Breast epithelium (tissue), 4 donors: Measurements from ENCODE around the gene RIT2. TPM values are rescaled to one million over a fixed set of nuclear protein-coding genes. Genes with fewer than 3 reads are reported as not detected.

Experiments used
- DNase-seq, 2 donors: peaks; one replicate each; pipeline ENCODE4 v3.0.0-alpha.2; 2019; ENCODE audit warnings: low spot score in 2 of 2
- H3K27ac ChIP-seq, 2 donors: fragments of 200-600 bp; sonication (generic) in 1 of 2; one replicate each; pipeline ENCODE4 v1.5.1; 2016 to 2019; ENCODE audit warnings: mild to moderate bottlenecking in 1 of 2
- H3K27me3 ChIP-seq, 2 donors: fragments of 200-600 bp; sonication (generic) in 1 of 2; one replicate each; pipeline versions ENCODE4 v1.5.1 to v1.6.0; 2017 to 2019; ENCODE audit warnings: control low read depth in 1 of 2, mild to moderate bottlenecking in 1 of 2
- H3K36me3 ChIP-seq: fragments of 200-600 bp; one replicate; pipeline ENCODE4 v1.5.1; 2019
- H3K4me1 ChIP-seq, 2 donors: fragments of 200-600 bp; sonication (generic); one replicate each; pipeline ENCODE4 v1.5.1; 2016 to 2019; ENCODE audit warnings: control low read depth in 1 of 2
- H3K4me3 ChIP-seq, 3 donors: fragments of 200-600 bp; sonication (generic); 1 replicate in 2 of 3; 2 replicates in 1 of 3; pipeline ENCODE4 v1.5.1; 2016 to 2019; ENCODE audit warnings: mild to moderate bottlenecking in 3 of 3, moderate library complexity in 2 of 3
- H3K9me3 ChIP-seq, 2 donors: fragments of 200-600 bp; sonication (generic) in 1 of 2; one replicate each; pipeline ENCODE4 v1.5.1; 2016 to 2019; ENCODE audit warnings: control low read depth in 1 of 2
- POLR2A ChIP-seq: fragments of 450-650 bp; IDR thresholded peaks from one replicate; pipeline ENCODE4 v1.6.1; 2016; ENCODE audit warnings: antibody characterized with exemption, mild to moderate bottlenecking, moderate library complexity
- POLR2AphosphoS5 ChIP-seq, 3 donors: sonication (generic); formaldehyde crosslinking; IDR thresholded peaks; one replicate each; pipeline ENCODE4 v1.6.1; 2017; ENCODE audit warnings: antibody characterized with exemption in 3 of 3
- intact Hi-C: fragments of 100-400 bp; cut with DNase I; formaldehyde crosslinking; loops from one replicate; pipeline ENCODE4 v1.15.1; 2023; ENCODE audit warnings: low total_unique reads
- total RNA-seq, 3 donors: library from RNA; depleted of rRNA; stranded (reverse); fragments of >200 nt; gene quantifications; one replicate each; pipeline ENCODE4 v1.1.0, GENCODE V29; 2016
- TF ChIP-seq, protein P1 (sequence below), 3 donors: fragments of 450-650 bp; IDR thresholded peaks; one replicate each; pipeline ENCODE4 v1.5.1; 2016 to 2017; ENCODE audit warnings: antibody characterized with exemption in 3 of 3, mild to moderate bottlenecking in 3 of 3, moderate library complexity in 3 of 3

RIT2 gene
- total RNA-seq, 3 donors from 2014 or later: not detected

GRCh38 chr18:43092539-43092938, 22.9 kb downstream of the RIT2 start:
- Histone ChIP-seq H3K27me3 (no peaks in the 10 kb centered on the region), H3K4me1 (no peaks in the 10 kb centered on the region), H3K4me3 (no peak overlapping the region), H3K36me3 (no peaks in the 10 kb centered on the region), H3K9me3 (no peaks in the 10 kb centered on the region), H3K27ac (no peak overlapping the region)
- intact Hi-C loops: no loop called here
- TF ChIP-seq, protein P1, sequence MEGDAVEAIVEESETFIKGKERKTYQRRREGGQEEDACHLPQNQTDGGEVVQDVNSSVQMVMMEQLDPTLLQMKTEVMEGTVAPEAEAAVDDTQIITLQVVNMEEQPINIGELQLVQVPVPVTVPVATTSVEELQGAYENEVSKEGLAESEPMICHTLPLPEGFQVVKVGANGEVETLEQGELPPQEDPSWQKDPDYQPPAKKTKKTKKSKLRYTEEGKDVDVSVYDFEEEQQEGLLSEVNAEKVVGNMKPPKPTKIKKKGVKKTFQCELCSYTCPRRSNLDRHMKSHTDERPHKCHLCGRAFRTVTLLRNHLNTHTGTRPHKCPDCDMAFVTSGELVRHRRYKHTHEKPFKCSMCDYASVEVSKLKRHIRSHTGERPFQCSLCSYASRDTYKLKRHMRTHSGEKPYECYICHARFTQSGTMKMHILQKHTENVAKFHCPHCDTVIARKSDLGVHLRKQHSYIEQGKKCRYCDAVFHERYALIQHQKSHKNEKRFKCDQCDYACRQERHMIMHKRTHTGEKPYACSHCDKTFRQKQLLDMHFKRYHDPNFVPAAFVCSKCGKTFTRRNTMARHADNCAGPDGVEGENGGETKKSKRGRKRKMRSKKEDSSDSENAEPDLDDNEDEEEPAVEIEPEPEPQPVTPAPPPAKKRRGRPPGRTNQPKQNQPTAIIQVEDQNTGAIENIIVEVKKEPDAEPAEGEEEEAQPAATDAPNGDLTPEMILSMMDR (IDR thresholded peaks at IDR 0.05): no peak
- TF ChIP-seq POLR2A (no peak), POLR2AphosphoS5 (IDR thresholded peaks at IDR 0.05) (no peak)
- DNase-seq: no peak

- intact Hi-C loops: no loop called here
- Histone ChIP-seq H3K4me1 (no peaks in the 10 kb centered on the region), H3K27ac (no peak overlapping the region), H3K27me3 (peaks cover 0 to 7% of the 10 kb centered on the region in 2 donors), H3K9me3 (no peaks in the 10 kb centered on the region), H3K36me3 (no peaks in the 10 kb centered on the region), H3K4me3 (no peak overlapping the region)
- TF ChIP-seq POLR2AphosphoS5 (IDR thresholded peaks at IDR 0.05) (no peak), POLR2A (no peak)
- DNase-seq: no peak
These were observed 34.1 kb downstream of the RIT2 start for GRCh38 chr18:43081396-43081795.

DNA sequence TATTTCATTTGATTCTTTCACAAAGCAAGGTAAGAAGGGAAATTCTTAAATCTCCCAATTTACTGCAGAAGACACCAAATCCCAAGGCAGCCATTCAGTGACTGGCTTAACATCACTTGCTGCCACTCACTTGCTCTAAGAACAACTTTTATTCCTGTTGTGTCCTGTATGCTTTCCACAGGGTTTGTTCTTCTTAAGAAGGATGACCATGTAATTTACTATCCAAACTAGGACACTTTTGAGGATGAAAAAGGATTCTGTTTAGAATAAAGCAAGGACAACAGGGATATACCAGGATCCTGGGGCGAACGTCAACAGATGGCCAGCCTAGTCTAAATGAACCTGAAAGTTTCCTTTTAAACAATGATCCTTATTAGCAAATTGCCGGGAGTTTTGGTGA, 34.8 kb downstream of the RIT2 start:
- Histone ChIP-seq H3K4me1 (no peaks in the 10 kb centered on the region), H3K4me3 (no peak overlapping the region), H3K27ac (no peak overlapping the region), H3K27me3 (peaks cover 0 to 7% of the 10 kb centered on the region in 2 donors), H3K36me3 (no peaks in the 10 kb centered on the region), H3K9me3 (no peaks in the 10 kb centered on the region)
- TF ChIP-seq POLR2AphosphoS5 (IDR thresholded peaks at IDR 0.05) (no peak), POLR2A (no peak)
- TF ChIP-seq, protein P1 (IDR thresholded peaks at IDR 0.05): no peak
- intact Hi-C loops: no loop called here
- DNase-seq: no peak

GRCh38 chr18:43079422-43079821, 36.1 kb downstream of the RIT2 start:
- Histone ChIP-seq H3K27me3 (peaks cover 0 to 7% of the 10 kb centered on the region in 2 donors), H3K27ac (no peak overlapping the region), H3K9me3 (no peaks in the 10 kb centered on the region), H3K4me3 (no peak overlapping the region), H3K4me1 (no peaks in the 10 kb centered on the region), H3K36me3 (no peaks in the 10 kb centered on the region)
- TF ChIP-seq POLR2A (no peak), POLR2AphosphoS5 (IDR thresholded peaks at IDR 0.05) (no peak)
- TF ChIP-seq, protein P1 (IDR thresholded peaks at IDR 0.05): no peak
- no peak for DNase-seq
- intact Hi-C loops: no loop called here

DNA sequence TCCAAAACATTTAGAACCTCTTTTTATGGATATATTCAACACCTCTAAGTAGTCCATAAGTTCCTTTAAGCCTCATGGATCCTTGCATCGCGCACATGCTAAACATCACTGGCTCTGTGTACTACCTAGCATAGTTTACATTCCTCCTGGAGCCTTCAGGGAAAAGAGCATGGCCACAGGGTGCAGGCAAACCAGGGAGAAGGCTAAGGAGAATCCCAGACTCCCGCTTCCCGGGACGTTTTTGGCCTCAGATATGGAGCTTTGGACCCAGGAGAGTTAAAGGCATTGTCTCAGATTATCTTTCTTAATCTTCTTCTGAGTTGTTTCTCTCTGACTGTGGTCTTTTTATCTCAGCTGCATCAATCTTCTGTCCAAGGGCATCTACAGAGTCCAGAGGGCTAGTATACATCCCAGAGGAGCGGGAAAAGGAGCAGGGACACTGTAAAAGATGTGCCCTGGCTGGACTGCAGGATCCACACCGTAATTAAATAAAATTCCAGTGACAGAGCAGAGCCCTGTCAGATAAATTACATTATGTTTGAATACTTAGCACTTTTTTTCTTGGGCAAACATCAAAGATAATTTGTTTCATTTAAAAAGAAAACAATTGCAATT, 36.9 kb downstream of the RIT2 start:
- no peak overlapping the region for H3K27ac ChIP-seq

More for the DNA sequence above, 36.9 kb downstream of the RIT2 start:
- no peak for DNase-seq
- TF ChIP-seq POLR2AphosphoS5 (IDR thresholded peaks at IDR 0.05): no peak
- TF ChIP-seq, protein P1 (IDR thresholded peaks at IDR 0.05): no peak
- Histone ChIP-seq H3K36me3 (no peaks in the 10 kb centered on the region), H3K4me3 (no peak overlapping the region), H3K4me1 (no peaks in the 10 kb centered on the region), H3K9me3 (no peaks in the 10 kb centered on the region), H3K27me3 (peaks cover 0 to 7% of the 10 kb centered on the region in 2 donors)
- intact Hi-C loops: no loop called here
